OCI-LY3 (cell line): Measurements from ENCODE around the gene RNASE4.

ENCODE experiments used
- EZH2phosphoT487 ChIP-seq: fragments of 200-600 bp; shearing (Covaris generic); IDR thresholded peaks from 2 replicates; pipeline ENCODE4 v1.6.1; 2018; ENCODE audit warnings: antibody characterized with exemption, mixed run types, low read depth
- TF ChIP-seq, protein P1 (sequence below): fragments of 200-600, 300-600 bp; sonication (generic); IDR thresholded peaks from 2 replicates; pipeline ENCODE4 v1.5.1; 2014; ENCODE audit warnings: antibody characterized with exemption, low read length, low read depth

- TF ChIP-seq, protein P1, sequence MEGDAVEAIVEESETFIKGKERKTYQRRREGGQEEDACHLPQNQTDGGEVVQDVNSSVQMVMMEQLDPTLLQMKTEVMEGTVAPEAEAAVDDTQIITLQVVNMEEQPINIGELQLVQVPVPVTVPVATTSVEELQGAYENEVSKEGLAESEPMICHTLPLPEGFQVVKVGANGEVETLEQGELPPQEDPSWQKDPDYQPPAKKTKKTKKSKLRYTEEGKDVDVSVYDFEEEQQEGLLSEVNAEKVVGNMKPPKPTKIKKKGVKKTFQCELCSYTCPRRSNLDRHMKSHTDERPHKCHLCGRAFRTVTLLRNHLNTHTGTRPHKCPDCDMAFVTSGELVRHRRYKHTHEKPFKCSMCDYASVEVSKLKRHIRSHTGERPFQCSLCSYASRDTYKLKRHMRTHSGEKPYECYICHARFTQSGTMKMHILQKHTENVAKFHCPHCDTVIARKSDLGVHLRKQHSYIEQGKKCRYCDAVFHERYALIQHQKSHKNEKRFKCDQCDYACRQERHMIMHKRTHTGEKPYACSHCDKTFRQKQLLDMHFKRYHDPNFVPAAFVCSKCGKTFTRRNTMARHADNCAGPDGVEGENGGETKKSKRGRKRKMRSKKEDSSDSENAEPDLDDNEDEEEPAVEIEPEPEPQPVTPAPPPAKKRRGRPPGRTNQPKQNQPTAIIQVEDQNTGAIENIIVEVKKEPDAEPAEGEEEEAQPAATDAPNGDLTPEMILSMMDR, result no peak
- TF ChIP-seq EZH2phosphoT487, result no peak
Measured at GRCh38 chr14:20707622-20708021, 23.3 kb downstream of the RNASE4 start.
